ENCODE measurements around the gene CAPRIN2.

Gene CAPRIN2

DNA sequence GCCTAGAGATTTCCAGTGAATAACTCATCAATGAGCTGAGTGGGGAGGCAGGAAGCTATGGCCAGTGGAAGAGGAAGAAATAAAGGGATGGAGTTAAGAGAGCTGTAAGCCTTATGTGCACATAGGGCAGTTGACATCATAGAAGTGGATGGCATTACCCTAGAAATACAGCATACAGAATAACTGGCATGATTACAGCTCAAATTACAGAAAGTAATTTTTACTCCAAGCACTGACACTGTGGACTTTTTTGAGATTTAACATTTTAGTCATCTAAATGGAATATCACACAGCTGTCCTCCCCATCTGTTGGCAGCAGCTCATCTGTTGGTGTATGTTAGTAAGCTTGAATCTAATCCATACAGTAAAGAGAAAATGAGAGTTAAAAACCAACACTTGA is 53.7 kb downstream of the CAPRIN2 start:
- no peak for DNase-seq (ENCODE audit: low read depth)

- no peak for DNase-seq (ENCODE audit: low read depth)
These were observed 54.4 kb downstream of the CAPRIN2 start for GRCh38 chr12:30700216-30700900.

- no peak for DNase-seq (ENCODE audit: low read depth)
These were observed 56.4 kb downstream of the CAPRIN2 start for GRCh38 chr12:30698346-30698745.

GRCh38 chr12:30696943-30697342 is 57.8 kb downstream of the CAPRIN2 start:
- no peak for DNase-seq (ENCODE audit: low read depth)

GRCh38 chr12:30696486-30696885 is 58.3 kb downstream of the CAPRIN2 start:
- DNase-seq (ENCODE audit: low read depth): no peak

DNA sequence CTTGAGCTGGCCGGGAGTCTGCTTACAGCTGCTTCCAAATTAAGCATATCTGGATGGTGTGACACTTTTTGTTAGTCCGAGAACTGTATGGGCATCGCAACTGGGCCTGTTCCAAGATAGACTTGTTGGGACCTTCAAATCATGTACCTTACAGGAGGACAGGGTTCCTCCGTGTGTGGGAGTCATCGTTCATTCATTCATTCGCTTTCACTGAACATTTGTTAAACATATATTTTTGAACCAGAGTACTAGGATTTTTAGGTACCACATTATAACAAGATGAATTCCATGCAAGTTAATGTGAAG is 58.7 kb downstream of the CAPRIN2 start:
- no peak for DNase-seq (ENCODE audit: low read depth)

DNA sequence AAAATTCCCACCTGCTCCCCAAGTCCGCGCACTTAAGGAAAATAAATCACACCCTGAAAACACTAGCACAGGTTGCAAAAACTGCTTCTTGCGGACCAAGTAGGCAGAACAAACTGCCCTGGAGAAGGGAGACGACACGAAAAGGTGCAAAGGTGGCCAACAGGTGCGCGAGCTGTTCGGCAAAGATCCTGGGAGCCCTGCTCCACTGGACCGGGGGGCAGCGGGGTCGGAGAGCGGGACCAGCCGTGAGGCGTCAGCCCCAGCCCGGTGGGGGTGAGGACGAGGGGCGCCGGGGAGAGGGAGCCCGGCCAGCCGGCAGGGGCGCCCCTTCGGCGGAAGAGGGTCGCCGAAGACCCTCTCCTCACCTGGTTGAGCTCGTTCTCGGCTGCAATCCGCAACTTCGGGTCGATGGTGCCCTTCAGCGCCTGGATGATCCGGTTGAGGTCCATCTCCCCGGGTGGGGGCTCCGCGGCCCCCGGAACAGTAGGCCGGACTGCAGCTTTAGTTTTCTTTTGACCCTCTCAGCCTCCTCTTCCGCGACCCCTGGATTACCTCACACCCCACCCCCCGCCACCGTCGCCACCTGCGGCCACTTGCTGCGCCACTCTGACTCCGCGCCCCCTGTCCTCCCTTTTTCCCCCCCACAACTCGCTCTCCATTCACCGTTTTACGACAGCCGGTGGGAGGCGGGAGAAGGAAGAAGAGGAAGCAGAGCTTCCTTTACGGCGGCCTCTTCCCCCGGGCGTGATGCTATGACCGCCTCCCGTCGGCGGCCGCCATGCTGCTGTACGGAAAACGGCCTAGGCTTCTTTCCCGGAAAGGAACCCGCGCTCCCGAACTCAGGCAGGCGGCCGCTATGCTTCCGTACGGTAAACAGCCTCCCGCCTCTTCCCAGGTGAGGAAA is 59.3 kb downstream of the CAPRIN2 start, which contains the start of gene IPO8:
Gene IPO8 (minus strand): TSS at position 671 of the 904 bp plus-strand sequence. CDS start 222 bp downstream, at position 449.
- DNase-seq (ENCODE audit: low read depth): peak; percentile 63

GRCh38 chr12:30694412-30695198 is 60.1 kb downstream of the CAPRIN2 start:
- DNase-seq (ENCODE audit: low read depth): no peak

GRCh38 chr12:30692470-30692869 is 62.3 kb downstream of the CAPRIN2 start:
- no peak for DNase-seq (ENCODE audit: low read depth)

DNA sequence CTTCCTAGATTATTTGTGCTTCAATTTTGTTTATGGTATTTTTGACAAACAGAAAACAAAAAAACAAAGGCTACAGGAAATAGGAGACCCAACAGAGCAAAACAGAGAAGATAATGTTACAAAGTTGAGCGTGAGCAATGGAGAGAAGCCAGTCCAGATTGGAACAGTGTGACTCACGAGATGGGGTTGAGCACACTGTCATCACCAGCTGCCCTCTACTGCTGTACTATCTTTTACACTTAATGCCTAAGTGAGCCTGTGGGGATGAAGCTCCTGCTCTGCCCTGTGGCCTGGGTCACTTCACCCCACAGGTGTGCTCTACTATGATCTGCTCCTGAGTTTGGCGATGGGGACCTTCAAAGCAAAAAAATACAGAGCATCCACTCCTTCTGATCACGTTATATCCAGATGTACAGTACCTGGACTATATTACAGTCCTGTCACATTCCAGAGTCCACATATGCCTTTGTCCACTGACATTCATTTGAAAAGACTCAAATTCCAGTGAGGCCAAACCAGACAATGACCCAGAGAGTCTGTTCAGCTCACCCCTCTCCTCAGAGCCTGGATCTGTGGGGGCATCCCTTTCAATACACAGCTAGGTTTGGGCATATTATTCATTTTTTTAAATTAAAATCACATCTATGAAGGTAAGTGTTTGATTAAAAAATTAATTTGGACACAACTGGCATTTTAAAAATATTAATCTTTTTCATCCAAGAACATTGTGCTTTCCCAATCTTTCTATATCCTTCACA is 63.5 kb downstream of the CAPRIN2 start:
- DNase-seq (ENCODE audit: low read depth): peak; percentile 58

DNA sequence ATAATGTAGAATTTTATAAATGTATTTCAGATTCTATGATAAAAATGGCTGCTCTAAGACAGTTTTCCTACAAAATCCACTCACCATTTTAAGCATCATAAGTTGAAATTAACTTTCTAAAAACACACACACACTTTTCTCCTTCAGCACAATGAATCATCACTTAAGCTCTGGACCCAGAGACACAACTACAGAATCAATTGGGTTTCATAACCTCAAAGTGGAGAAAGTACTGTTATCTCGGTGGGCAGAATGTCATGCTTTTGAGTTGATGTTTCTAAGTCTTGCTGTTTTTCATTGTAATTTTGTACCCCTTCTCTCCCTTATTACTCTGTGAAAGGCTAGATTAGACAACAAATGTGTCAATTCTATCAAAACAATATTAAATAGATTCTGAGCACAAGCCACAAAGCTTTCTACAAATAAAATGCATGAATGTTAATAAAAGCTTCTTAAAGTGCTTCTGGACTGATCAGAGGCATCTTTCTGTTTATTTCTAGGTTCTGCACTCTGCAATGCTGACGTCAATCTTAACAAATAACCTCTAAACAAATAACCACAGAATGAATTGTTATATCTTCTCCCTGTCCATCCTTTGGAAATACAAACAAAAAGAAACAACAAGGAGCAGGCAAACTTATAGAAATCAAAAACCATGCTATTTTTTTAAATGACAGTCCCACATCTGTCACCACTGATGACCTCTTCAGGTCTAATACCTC is 67.3 kb downstream of the CAPRIN2 start:
- no peak for DNase-seq (ENCODE audit: low read depth)

DNA sequence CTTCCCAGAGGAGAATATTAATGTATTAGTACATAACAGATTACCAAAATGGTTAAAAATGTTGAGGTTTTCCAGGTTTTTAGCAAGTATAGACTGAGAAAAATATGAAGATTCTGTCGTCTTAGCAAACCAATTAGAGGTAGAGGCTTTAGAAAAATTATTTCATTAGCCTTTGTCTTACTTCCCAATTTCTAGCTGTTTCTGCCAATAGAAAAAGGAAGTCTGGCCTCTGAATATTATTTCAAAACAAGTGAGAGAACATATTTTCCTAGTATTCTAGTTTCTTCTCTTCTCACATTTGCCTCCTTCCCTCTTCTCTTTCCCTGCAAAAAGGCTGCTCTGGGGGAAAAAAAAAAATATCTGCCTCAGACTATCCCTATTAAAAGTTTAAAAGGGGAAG is 75.5 kb downstream of the CAPRIN2 start:
- no peak for DNase-seq (ENCODE audit: low read depth)

GRCh38 chr12:30678221-30678620 is 76.5 kb downstream of the CAPRIN2 start:
- DNase-seq (ENCODE audit: low read depth): no peak

DNA sequence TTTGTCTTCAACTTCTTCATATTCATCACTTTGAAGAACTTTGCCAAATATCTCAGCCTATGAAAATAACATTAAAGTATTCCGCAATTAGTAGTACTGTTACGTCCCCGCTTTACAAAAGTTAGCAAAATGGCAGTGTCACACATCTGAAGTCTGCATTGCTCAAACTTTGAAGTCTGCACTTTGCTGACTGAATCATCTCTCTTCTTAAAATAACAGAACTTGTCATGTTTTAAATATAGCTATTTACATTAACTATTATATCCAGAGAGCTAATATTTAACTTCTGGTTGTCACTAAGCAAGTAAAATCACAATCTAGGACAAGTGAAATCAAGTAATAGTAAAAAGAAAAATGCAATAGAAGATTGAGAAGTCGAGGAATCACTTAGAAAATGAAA is 93.5 kb downstream of the CAPRIN2 start:
- DNase-seq (ENCODE audit: low read depth): no peak

Data from HS-5 (cell line).